ENCODE data around the gene OXNAD1. TPM values are rescaled to one million over a fixed set of nuclear protein-coding genes. Genes with fewer than 3 reads are reported as not detected.

The OXNAD1 gene
- total and polyA plus RNA-seq, 10 of the 15 experiments (the other 5 are each of a cell fraction or from before 2014, with no cell fraction given) = 5.6 to 27.8 (median 16.2) TPM

GRCh38 chr3:16280671-16281070, 15.7 kb downstream of the OXNAD1 start (continued):
- TF ChIP-seq, protein P1, sequence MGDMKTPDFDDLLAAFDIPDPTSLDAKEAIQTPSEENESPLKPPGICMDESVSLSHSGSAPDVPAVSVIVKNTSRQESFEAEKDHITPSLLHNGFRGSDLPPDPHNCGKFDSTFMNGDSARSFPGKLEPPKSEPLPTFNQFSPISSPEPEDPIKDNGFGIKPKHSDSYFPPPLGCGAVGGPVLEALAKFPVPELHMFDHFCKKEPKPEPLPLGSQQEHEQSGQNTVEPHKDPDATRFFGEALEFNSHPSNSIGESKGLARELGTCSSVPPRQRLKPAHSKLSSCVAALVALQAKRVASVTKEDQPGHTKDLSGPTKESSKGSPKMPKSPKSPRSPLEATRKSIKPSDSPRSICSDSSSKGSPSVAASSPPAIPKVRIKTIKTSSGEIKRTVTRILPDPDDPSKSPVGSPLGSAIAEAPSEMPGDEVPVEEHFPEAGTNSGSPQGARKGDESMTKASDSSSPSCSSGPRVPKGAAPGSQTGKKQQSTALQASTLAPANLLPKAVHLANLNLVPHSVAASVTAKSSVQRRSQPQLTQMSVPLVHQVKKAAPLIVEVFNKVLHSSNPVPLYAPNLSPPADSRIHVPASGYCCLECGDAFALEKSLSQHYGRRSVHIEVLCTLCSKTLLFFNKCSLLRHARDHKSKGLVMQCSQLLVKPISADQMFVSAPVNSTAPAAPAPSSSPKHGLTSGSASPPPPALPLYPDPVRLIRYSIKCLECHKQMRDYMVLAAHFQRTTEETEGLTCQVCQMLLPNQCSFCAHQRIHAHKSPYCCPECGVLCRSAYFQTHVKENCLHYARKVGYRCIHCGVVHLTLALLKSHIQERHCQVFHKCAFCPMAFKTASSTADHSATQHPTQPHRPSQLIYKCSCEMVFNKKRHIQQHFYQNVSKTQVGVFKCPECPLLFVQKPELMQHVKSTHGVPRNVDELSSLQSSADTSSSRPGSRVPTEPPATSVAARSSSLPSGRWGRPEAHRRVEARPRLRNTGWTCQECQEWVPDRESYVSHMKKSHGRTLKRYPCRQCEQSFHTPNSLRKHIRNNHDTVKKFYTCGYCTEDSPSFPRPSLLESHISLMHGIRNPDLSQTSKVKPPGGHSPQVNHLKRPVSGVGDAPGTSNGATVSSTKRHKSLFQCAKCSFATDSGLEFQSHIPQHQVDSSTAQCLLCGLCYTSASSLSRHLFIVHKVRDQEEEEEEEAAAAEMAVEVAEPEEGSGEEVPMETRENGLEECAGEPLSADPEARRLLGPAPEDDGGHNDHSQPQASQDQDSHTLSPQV (IDR thresholded peaks at IDR 0.05) = no peak
- no peak for TF ChIP-seq CEBPZ (IDR thresholded peaks at IDR 0.05; ENCODE audit: low read depth, low read length)
- TF ChIP-seq MLLT1 (IDR thresholded peaks at IDR 0.05) = no peak
- no peak for TF ChIP-seq POLR2AphosphoS2 (IDR thresholded peaks at IDR 0.05; ENCODE audit: low read depth, low read length)
- no peak for TF ChIP-seq SIX5 (IDR thresholded peaks at IDR 0.05; ENCODE audit: low read depth, low read length, severe bottlenecking)
- no peak for TF ChIP-seq PML (IDR thresholded peaks at IDR 0.05; ENCODE audit: low read length)
- no peak for TF ChIP-seq RFX5 (IDR thresholded peaks at IDR 0.05; ENCODE audit: low read depth, low read length)
- no peak for TF ChIP-seq CHD2 (IDR thresholded peaks at IDR 0.05; ENCODE audit: borderline replicate concordance, low read depth, low read length)
- TF ChIP-seq, protein P2, sequence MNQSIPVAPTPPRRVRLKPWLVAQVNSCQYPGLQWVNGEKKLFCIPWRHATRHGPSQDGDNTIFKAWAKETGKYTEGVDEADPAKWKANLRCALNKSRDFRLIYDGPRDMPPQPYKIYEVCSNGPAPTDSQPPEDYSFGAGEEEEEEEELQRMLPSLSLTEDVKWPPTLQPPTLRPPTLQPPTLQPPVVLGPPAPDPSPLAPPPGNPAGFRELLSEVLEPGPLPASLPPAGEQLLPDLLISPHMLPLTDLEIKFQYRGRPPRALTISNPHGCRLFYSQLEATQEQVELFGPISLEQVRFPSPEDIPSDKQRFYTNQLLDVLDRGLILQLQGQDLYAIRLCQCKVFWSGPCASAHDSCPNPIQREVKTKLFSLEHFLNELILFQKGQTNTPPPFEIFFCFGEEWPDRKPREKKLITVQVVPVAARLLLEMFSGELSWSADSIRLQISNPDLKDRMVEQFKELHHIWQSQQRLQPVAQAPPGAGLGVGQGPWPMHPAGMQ (IDR thresholded peaks at IDR 0.05; ENCODE audit: borderline replicate concordance) = no peak
